ENCODE measurements around the gene CLBA1. TPM values are rescaled to one million over a fixed set of nuclear protein-coding genes. Genes with fewer than 3 reads are reported as not detected.

Gene CLBA1
- total and polyA plus RNA-seq, 2 donors (not counting 1 experiment from before 2014, with no cell fraction given): 0.63 to 5.5 TPM

GRCh38 chr14:104976198-104977007, 9.2 kb upstream of the CLBA1 start:
- peak; percentile 91 for TF ChIP-seq CTCF (IDR thresholded peaks at IDR 0.05)
- no peak for TF ChIP-seq EZH2 (IDR thresholded peaks at IDR 0.05; ENCODE audit: borderline replicate concordance, insufficient read depth, low read depth, low read length, poor library complexity, severe bottlenecking)
- H3K27me3 Mint-ChIP-seq: peaks cover 29% of the 10 kb centered on the region
- no peaks in the 10 kb centered on the region for H3K36me3 ChIP-seq (replicated peaks in 1 of 2; ENCODE audit: control extremely low read depth in 1 of 2, control insufficient read depth in 1 of 2, extremely low read depth in 1 of 2, insufficient read depth in 2 of 2, low read length in 1 of 2)
- H3K4me1 ChIP-seq (ENCODE audit: control insufficient read depth in 2 of 2, insufficient read depth in 2 of 2, low read length in 2 of 2): peaks cover 20 to 24% of the 10 kb centered on the region in 2 donors
- no peak overlapping the region for H3K9ac ChIP-seq (ENCODE audit: low read length)
- H3K27ac Mint-ChIP-seq: peak overlapping the region; percentile 38
- H3K27ac ChIP-seq (ENCODE audit: low read length in 2 of 2): no peak overlapping the region
- H3K27me3 ChIP-seq (replicated peaks in 1 of 4; ENCODE audit: control extremely low read depth in 1 of 4, control insufficient read depth in 3 of 4, insufficient read depth in 4 of 4, low read length in 3 of 4): peaks cover 0 to 32% (median 15%) of the 10 kb centered on the region in 4 experiments
- H3K9me3 ChIP-seq (ENCODE audit: control extremely low read depth in 1 of 3, control insufficient read depth in 2 of 3, insufficient read depth in 1 of 3, low read length in 2 of 3): peaks cover 0 to 11% (median 0%) of the 10 kb centered on the region in 3 donors
- no peak overlapping the region for H2AFZ ChIP-seq (ENCODE audit: insufficient read depth, low read depth, low read length, poor library complexity, severe bottlenecking)
- ChIA-PET POLR2A (no interaction called here), CTCF (interaction anchor here (0.6 to 6.7 kb wide), 17 partner anchors 9 to 111 kb away, joined by 3 to 132 read pairs (median 4); partner anchors contain the start of genes CLBA1 and PLD4)
- no peak overlapping the region for H3K4me3 ChIP-seq (ENCODE audit: control extremely low read depth in 1 of 5, extremely low read depth in 1 of 5, insufficient read depth in 1 of 5, low read depth in 2 of 5, low read length in 4 of 5)
- intact Hi-C loops (cut with micrococcal nuclease): loop anchor here (1.0 to 2.0 kb wide), 4 partner anchors 44 to 114 kb away; partner anchors contain the start of gene CDCA4
- DNase-seq (peak; percentile 87), ATAC-seq (ENCODE audit: low read depth) (peak; percentile 77)
- 48% methylated on average over 21 of the region's 21 CpGs for WGBS (ENCODE audit: insufficient coverage)
- peak overlapping the region; percentile 19 for H3K4me2 ChIP-seq (replicated peaks; ENCODE audit: low read depth, low read length, poor library complexity, severe bottlenecking)
- H3K4me3 Mint-ChIP-seq: peak overlapping the region; percentile 82
- no peaks in the 10 kb centered on the region for H3K79me2 ChIP-seq (ENCODE audit: control insufficient read depth, insufficient read depth, low read length)
- H3K9me3 Mint-ChIP-seq (ENCODE audit: insufficient read depth): no peaks in the 10 kb centered on the region
- H4K20me1 ChIP-seq (ENCODE audit: control insufficient read depth, insufficient read depth, low read length, poor library complexity, severe bottlenecking): peaks cover 9% of the 10 kb centered on the region
- peaks cover 12% of the 10 kb centered on the region for H3K4me1 Mint-ChIP-seq

All from B cell (primary cell).